HG03442 (cell line): ENCODE data around the gene ABI3BP.
"Not testable (repeated sequence)": the region's sequence is repeated elsewhere in the genome, so short reads cannot be mapped to it uniquely, and the experiment has no call there.

Source experiments
- ATAC-seq: cut with Tn5 transposase; IDR thresholded peaks from one replicate; pipeline ENCODE4 v1.9.1; 2021; ENCODE audit warnings: mild to moderate bottlenecking, moderate library complexity; ENCODE audit not compliant: unreplicated experiment

The ABI3BP gene, protein sequence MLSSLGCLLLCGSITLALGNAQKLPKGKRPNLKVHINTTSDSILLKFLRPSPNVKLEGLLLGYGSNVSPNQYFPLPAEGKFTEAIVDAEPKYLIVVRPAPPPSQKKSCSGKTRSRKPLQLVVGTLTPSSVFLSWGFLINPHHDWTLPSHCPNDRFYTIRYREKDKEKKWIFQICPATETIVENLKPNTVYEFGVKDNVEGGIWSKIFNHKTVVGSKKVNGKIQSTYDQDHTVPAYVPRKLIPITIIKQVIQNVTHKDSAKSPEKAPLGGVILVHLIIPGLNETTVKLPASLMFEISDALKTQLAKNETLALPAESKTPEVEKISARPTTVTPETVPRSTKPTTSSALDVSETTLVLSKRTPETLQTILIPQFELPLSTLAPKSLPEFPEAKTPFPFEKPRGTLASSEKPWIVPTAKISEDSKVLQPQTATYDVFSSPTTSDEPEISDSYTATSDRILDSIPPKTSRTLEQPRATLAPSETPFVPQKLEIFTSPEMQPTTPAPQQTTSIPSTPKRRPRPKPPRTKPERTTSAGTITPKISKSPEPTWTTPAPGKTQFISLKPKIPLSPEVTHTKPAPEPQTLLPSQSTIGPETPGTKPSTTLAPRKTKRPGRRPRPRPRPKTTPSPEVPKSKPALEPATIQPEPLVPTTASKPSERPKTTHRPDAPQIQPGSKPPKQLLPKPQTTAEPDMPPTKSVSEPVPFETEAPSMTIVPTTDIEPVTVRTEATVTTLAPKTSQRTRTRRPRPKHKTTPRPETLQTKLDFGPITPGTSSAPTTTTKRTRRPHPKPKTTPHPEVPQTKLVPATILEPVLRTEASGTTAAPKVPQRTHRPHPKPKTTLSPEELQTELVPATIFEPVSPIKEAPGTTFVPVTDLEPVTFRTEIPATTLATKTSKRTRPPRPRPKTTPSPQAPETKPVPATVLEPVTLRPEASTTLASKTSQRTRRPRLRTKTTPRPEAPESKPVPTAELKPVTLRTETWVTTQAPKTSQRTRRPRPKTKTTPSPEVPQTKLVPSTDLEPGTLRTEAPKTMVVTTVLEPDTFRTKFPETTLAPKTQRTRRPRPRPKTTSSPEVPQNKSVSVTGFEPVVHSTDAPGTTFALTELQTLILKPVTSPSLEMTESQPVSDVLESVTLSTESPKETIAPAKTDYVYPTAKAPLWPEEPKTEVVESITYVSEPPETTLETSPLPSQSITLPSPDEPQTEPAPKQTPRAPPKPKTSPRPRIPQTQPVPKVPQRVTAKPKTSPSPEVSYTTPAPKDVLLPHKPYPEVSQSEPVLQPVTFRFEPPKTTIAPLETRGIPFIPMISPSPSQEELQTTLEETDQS (N-terminal part only)

GRCh38 chr3:100993309-100993708 is at the start of gene ABI3BP:
Gene ABI3BP, minus strand, starts transcription at chr3:100993421. Its CDS starts 37 bp downstream, at chr3:100993384.
- ATAC-seq: no peak

GRCh38 chr3:101039285-101039684 is 46.1 kb upstream of the ABI3BP start:
- ATAC-seq: no peak

DNA sequence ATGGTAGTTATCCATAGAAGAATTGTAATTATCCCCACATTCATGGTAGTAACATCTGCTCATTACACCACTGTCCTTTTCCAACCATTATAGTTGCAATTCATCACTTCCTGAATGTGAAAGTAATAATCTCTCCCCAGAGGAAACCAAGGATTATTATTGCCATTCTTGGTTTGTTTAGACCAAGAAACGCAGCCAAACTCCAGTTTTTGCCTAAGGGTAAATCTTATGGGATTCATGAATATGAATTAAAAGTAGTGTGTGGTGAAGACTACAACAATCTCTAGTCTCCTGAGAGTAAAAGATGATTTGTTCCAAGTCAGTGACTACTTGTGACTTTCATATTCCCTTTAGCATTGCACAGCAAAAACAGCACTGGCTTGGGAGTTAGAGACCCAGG is 45.7 kb upstream of the ABI3BP start:
- no peak for ATAC-seq

DNA sequence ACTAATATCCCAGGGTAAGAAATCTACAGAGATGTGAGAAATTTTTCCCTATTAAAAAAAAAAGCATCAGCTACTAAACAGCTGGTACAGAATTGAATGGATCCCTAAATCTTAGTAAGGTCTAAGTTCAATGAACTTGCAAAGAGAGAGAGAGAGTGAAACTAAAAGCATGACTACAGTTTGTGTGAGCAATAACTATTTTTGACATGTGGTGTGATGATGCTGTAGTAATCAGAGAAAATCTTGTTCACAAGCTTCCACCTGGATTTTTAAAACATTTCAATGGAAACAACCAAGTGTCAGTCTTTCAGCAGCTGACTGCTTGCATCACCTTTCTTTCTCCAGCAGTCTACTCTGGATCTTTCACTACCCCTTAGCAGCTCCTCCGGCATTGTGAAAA is 45.2 kb upstream of the ABI3BP start:
- ATAC-seq: no peak

DNA sequence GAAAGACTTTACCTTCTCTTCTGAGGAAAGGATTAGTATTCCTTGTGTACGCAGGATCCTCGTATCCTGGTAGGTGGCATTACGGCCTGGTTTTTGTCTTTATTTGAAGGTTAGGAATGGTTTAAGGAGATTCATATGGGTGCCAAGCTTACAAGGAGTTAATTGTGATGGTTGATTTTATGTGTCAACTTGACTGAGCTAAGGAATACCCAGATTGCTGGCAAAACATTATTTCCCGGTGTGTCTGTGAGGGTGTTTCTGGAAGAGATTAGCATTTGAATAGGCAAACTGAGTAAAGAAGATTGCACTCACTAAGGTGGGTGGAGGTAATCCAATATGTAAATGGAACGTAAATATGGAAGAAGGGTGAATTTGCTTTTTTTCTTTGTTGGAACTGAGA is 44.4 kb upstream of the ABI3BP start:
- ATAC-seq: no peak

GRCh38 chr3:101036676-101037075 is 43.5 kb upstream of the ABI3BP start:
- ATAC-seq: no peak

- no peak for ATAC-seq
Observed at GRCh38 chr3:101036213-101036618, 43.0 kb upstream of the ABI3BP start.

DNA sequence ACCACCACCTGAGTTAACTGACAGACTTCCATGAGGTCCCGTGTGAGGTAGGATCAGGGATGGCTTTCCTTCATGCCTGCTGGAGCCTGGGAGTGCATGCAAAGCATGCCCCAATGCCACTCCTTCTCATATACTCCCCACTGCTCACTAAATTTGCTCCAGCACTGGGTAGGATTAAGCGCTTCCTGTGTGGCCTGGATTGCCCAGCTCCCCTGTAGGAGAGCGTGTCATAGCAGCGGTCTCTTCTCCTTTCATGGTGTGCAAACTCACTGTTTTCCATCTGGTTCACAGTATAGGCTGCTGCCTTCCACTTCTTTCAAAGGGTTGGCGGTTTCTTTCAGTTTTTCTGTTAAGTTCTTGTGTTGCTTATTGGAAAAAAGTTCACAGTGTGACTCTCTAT is 34.1 kb upstream of the ABI3BP start:
- no peak for ATAC-seq

GRCh38 chr3:101026881-101027280 is 33.7 kb upstream of the ABI3BP start:
- no peak for ATAC-seq

DNA sequence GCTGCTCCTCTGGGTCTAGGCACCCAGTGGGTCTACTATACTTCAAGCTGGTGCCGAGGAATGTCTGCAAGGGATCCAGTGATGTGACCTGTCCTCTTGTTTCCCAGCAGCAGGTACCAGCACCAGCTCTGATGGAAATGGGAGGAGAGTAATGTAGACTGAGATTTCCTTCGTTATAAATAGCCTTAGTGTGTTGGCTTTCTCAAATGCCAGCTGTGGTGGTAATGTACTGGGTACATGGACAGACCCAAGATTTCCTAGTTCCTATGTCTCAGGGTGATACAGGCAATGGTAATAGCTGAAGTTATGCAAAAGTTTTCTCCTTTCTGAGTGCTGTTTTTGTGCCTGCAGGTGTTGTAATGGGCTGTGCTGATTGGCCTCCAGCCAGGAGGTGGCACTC is 33.0 kb upstream of the ABI3BP start:
- ATAC-seq: no peak

GRCh38 chr3:101020351-101021015 is 27.3 kb upstream of the ABI3BP start:
- no peak for ATAC-seq

GRCh38 chr3:101017017-101017416 is 23.8 kb upstream of the ABI3BP start:
- ATAC-seq: no peak

DNA sequence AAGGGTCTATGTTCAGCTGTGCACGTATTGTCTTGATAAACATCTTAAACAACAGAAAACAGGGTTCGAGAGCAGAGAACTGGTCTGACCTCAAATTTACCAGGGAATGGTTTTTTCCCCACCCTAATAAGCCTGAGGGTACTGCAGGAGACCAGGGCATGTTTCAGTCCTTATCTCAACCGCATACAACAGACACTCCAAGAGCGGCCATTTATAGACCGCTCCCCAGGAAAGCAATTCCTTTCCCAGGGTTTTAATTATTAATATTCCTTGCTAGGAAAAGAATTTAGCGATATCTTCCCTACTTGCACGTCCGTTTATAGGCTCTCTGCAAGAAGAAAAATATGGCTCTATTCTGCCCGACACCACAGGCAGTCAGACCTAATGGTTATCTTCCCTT is 19.1 kb upstream of the ABI3BP start:
- not testable (repeated sequence) for ATAC-seq

DNA sequence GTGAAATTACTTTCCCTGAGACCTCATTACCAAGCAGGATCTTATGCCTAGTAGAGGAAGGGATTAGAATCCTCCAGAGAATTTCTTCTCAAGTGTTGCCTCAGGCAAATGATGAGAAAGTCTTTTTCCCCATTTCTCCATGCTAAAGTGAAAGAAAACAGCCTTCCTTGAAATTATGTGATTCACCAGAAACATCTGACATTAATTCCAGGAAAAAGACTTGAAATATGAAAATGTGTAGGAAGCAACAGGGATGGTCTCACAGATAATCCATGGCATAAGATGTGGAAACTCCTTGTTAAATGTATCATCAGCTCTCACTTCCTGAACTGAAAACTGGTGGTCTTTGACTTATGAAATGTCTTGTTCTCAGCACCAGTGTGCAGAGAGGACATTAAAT is 17.9 kb upstream of the ABI3BP start:
- ATAC-seq: no peak

DNA sequence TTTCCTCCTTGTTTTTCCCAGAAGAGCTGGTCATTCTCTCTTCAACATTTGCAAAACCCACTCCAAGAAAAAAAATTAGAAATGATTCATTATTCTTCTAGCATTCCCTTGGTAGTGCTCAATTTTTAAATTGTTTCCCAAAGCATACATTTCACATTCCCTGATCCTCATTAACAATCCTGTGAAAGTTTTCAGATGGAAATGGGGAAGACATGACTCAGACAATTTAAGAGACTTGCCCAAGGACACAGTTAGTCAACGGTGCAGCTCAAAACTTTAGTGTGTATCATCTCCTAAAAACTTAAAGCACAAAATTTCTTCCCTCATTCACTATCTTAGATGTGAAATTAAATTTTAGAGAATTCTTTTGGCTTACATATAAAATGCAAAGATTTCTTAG is 17.1 kb upstream of the ABI3BP start:
- no peak for ATAC-seq

- no peak for ATAC-seq
Observed at GRCh38 chr3:101009386-101009785, 16.2 kb upstream of the ABI3BP start.

DNA sequence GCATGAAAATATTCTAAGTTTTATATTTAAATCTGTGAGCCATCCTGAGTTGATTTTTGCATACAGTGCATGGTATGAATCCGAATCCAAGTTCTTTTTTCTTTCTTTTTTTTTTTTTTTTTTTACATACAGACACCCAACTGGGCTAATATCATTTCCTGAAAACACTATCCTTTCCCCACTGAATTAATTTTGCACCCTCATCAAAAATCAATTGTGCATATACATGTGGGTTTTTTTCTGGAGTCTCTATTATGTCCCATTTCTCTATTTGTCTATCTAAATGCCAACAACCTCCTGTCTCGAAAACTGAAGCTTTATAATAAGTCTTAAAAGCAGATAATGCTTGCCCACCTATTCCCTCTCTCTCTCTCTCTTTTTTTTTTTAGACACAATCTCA is 5.9 kb upstream of the ABI3BP start:
- ATAC-seq: no peak

GRCh38 chr3:100994809-100995208 is 1.6 kb upstream of the ABI3BP start:
- no peak for ATAC-seq

- no peak for ATAC-seq
Observed at GRCh38 chr3:100994187-100994586, 966 bp upstream of the ABI3BP start.

GRCh38 chr3:100992231-100993012 is 799 bp downstream of the ABI3BP start:
- no peak for ATAC-seq
